Activated CD4-positive, alpha-beta T cell treated with anti-CD3 and anti-CD28 coated beads, Interleukin-2, Interleukin-4, amounts not matched to agents 100 ng/mL and 50 ng/mL, durations not matched to agents 16 hours and 8 hours (primary cell): Measurements from ENCODE around the gene PIM2.
"Not testable (repeated sequence)": the region's sequence is repeated elsewhere in the genome, so short reads cannot be mapped to it uniquely, and the experiment has no call there.

ENCODE experiments used
- DNase-seq: peaks from one replicate; pipeline ENCODE4 v3.0.0-alpha.2; 2020; ENCODE audit warnings: low spot score

Gene PIM2

DNA sequence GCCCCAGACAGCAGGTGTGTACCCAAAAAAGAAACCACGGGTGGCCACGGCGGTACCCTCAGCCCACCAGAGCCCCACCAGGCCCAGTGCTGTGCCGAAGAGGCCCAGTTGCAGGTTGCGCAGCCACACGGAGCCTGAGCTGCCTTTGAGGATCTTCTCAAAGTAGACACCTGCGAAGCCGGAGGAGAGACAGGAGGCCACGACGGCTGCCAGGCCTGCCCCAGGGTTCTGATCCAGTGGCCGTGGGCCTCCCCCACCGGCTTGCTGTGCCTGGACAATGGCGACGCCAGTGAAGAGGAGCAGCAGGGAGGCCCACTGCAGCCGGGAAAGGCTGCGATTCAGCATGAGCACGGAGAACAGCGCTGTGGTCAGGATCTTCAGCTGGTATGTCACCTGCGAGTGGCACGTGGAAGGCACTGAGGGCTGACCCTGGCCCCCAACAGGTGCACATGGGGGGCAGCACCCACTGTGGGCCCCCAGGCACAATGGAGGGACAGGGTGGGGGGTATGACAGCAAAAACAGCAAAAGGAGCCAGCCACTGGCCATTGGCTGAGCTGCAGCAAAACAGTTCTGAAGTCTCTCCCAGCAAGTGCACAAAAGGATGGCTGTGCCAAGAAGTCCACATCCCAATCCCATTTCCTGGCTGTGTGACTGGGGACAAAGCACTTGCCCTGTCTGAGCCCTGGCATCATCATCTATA, 13.6 kb downstream of the PIM2 start:
- no peak for DNase-seq

DNA sequence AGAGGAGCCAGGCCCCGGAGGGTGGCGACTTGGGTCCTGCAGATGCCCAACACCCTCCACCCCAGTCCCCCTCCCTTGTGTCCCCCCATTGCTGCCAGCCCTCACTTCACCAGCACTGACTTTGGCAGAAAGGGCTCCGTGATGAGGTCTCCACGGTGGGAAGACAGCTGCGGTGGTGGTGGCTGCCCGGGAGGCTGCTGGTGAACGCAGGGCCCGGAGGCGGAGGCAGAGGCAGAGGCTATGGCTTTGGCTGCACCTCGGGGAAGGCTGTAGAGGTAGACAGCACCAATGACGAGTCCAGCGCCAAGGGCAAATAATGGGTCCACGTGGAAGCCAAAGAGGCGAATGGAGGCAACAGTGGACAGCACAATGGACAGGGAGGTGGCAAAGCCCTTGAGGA, 14.2 kb downstream of the PIM2 start:
- no peak for DNase-seq

DNA sequence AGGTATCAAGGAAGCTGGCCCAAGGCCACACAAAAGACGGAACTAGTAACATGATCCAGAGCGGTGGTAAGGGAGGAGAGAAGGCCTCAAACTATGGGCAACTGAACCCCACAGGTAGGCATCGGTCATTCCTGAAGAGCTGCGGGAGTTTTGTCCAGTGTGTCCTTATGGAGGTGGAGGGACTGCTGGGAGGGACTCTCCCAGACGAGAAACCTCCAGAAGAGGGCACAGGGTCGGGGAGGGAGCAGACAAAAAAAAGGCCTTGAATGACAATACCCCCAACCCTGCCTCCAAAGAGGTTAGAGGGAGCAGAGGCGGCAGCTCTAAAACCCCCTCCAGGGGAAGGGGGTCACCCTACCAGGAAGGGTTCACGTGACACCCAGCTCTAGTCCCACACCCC, 14.6 kb downstream of the PIM2 start:
- DNase-seq: no peak

DNA sequence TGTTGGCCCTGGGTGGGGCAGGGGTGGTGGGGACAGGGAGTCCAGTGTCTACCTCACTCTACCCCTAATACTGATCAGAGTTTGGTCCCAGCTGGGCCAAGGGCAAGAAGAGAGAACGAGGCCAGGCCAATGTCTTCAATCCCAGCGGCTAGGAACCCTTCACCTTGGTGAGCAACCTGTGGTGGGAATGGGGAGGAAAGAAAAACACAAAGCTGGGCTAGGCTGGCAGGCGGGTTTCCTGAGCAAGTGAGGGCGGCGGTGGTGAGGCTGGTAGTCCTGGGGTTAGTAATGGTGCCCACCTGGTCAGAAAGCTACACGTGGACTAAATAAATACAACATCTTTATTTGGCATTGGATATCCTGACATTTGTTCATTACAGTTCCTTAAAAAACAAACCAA, 15.5 kb downstream of the PIM2 start:
- DNase-seq: no peak

DNA sequence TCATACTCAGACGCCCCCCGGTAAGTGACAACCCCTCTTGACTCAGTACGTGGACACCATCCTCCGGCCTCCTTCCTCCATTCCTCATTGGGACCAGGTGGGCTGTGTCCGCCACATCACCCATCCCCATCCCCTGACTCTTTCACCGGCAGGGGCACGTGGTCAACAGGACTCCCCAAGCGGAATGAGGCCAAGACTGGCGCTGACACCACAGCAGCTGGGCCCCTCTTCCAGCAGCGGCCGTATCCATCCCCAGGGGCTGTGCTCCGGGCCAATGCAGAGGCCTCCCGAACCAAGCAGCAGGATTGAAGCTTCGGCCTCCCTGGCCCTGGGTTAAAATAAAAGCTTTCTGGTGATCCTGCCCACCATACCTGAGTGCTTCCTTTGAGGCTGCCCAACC, 16.0 kb downstream of the PIM2 start:
- DNase-seq: no peak

DNA sequence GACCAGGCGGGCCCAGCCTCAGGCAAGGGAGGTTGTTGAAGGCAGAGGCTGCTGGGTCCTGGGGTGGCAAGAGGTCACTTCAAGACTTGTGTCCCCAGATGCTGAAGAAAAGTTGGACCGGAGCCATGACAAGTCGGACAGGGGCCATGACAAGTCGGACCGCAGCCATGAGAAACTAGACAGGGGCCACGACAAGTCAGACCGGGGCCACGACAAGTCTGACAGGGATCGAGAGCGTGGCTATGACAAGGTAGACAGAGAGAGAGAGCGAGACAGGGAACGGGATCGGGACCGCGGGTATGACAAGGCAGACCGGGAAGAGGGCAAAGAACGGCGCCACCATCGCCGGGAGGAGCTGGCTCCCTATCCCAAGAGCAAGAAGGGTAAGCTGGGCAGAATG, 16.7 kb downstream of the PIM2 start:
- no peak for DNase-seq

DNA sequence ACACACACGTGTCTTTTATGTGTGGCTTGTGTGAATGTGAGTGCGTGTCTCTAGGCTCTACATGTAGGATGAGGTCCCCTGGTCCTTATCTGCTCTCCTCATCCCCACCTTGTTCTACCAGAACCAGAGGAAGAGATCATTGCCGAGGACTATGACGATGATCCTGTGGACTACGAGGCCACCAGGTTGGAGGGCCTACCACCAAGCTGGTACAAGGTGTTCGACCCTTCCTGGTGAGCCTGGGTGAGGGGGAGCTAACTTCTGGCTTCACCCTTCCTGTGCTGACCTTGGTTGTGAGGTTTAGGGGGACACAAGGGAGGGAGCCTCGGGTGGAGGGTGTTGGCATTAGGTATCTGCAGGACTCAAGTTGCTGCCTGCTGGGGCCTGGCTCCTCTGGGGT, 17.8 kb downstream of the PIM2 start:
- DNase-seq: no peak

DNA sequence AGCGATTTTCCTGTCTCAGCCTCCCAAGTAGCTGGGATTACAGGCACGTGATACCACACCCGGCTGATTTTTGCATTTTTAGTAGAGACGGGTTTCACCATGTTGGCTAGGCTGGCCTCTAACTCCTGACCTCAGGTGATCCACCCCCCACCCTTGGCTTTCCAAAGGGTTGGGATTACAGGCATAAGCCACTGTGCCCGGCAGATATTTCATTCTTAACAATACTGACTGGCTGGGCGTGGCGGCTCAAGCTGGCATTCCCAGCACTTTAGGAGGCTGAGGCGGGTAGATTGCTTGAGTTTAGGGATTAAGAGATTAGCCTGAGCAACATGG, 19.8 kb downstream of the PIM2 start:
- no peak for DNase-seq

DNA sequence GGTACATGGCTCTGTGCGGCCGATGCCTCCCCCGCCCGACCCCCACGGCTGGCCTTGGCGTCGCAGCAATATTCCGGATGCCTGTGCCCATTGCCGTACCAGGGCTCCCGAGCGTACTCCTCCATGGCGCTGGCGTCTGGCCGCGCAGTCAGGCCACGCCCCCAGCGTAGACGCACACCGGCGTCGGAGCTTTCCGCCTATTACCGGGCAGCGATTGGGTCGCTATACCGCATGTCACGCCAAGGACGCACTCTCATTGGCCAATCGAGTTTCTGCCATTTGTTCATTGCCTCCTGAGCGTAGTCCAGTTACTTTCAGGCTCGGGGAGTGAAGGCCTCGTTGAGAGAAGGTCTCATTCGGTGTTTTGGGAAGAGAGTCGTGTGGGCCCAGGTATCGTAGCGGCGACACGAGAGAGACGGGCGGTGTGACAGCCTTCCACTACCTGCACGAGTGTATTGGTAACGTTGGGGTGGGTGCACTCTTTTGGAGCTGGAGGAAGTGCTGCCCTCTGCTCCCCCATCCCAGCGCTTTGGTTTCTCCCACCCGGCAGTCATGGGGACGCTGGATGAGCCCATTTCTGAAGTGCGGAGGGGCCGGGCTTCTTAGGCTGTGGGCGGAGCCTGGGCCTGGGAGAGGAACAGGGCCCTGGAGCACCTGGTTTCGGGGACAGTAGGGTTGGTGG, 21.1 kb downstream of the PIM2 start, which contains the start of the genes PQBP1 and TIMM17B:
TSS of gene PQBP1 (plus strand) at position 306 of the 682 bp plus-strand sequence. CDS start 580 bp downstream, outside the sequence.
TSS of gene TIMM17B (minus strand) at position 144 of the 682 bp plus-strand sequence. CDS start at position 125, 19 bp downstream.
- peak; percentile 91 for DNase-seq

DNA sequence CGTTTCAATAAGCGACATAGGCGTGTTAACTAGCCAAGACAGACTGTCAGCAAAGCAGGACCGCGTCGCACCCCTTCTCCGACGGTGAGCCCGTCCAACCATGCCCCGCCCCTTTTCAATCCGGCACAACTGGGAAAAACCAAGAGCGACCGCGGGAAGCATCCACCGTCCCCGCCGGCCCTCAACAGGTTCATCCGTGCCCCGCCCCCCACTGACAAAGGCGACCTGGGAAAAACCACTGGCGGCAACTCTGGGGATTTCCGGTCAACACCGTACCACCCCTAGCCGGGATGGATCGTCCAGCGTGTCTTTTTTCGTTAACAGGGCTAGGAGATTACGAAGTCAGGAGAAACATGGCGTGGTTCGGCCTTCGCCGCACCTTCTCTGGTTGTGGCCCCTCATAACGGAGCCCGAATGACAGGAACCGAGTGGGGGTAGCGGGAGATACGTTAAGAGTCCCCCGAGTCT, 21.6 kb downstream of the PIM2 start:
- DNase-seq: peak; percentile 57

DNA sequence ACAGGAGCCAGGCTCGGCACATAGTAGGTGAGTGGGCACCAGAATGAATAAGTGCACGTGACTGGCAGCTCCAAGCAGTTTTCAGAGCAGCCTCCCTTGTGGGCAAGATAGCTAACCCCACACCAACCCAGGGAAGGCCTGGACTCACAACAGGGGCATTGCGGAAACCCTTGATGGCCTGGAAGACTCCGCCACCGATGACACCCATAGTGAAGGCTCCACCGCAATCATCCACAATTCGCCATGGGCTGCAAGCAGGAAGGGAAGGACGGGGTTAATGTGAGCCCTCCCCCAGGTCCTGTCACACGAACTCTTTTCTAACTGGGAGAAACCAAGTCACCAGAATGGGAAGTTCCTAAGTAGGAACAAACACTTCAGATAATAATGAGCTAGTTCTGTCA, 22.2 kb downstream of the PIM2 start:
- no peak for DNase-seq

DNA sequence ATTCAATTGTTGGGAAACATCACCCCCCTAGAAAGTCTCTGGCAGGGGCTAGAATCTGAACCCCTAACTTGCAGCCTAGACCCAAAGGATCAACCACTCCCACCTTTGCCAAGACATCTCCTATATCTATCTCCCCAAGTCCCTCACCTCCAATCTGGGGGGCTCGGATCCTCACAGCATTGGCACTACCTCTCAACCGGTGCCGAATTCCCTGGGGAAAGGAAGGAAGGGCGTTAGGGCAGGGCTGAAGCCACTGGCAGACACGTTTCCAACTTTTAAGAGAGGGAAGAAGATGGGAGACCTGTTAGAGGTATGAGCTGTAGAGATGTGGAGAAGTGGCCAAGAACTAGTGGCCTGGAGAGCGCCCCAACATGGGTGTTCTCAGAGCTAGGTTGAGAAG, 23.9 kb downstream of the PIM2 start:
- no peak for DNase-seq

DNA sequence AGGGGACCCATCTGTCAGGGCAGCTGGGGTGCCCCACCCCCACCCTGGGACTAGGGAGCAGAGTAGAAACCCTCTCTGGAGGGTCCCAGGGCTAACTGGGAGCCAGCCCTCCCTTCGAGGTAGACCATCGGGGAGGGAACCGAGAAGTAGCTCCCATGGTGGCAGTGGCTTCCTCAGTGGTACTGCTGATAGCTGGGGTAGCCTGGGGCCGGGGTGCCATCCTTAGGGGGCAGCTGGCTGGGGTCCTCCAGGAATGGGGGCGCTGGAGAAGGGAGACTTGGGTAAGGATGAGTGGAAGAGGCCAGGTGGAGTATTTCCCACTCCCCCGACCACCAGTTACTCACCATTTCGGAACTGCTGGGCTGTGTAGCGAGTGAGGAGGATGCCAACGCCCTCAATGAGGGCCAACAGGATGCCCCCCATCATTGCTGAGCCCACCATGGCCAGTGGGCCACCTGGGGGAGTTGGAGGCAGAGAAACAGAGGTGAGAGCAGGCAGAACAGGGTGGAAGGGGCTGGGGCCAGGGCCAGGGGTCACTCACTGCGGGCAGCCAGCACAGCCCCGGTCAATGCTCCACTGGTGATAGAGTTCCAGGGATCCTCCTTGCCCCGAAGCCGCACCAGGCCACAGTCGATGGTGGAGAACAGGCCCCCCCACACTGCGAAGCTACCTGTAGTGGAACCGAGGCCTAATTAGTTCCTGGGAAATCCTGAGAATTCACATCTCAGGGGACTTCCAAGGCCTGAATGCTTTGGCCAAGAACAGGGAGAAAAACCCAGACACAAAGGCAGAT, 25.1 kb downstream of the PIM2 start:
- DNase-seq: no peak

DNA sequence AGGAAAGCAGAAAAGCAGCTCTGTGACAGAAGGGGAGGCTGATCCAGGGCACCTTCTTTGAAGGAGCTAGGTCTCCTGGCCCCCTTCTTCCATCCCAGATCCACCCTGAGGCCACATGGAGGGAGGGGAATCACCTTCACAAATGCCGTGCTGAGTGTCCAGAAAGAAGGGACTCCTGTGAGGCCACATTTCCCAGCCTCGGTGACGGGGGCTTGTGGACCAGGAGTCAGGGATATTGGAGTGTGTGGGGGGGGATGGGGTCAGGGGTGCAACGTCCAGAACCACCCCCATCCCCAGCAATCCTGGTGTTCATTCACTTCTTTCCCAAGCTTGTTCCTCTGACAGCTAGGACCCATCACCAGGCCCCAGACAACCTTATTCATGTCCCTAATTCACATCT, 25.9 kb downstream of the PIM2 start:
- DNase-seq: no peak

DNA sequence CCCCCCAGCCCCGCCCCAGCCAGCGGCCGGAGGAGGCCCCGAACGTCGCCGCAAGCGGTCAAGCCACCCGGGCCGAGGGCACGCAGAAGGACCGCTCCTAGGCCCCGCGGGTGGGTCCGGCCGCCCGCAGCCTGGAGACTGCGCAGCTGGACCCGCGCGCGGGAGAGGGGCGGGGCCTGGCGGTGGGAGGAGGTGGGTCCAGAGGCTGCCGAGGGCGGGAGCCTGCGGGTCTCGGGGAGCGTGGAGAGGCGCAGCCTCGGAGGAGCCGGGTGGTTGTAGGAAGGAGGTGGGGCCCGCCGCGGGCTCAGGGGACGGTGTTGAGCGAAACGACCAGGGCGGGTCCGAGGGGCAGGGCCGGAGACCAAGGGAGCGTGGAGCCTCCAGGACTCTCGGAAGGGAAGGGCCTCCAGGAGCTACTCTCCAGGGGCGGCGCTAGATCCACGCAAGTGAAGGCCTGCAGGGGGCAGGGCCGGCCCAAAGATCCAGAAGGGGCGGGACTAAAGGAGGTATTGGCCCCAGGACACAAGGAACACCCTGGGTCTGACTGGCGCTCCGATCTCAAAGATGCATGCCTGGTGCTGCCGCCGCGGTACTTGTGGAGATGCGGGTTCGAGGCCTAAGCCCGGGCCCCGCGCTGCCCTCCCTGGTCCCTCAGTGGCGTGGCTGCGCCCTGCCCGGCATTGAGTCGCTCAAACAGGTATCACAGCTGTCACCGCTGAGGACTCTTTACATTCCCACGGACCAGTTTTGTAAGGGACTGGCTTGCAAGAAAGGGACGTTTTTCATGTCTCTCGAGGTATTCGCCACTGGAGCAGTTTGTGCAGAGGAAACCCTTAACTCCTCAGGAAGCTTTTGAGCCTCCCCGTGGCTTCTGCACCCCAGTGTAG, 27.2 kb downstream of the PIM2 start:
- DNase-seq: peak; percentile 66

DNA sequence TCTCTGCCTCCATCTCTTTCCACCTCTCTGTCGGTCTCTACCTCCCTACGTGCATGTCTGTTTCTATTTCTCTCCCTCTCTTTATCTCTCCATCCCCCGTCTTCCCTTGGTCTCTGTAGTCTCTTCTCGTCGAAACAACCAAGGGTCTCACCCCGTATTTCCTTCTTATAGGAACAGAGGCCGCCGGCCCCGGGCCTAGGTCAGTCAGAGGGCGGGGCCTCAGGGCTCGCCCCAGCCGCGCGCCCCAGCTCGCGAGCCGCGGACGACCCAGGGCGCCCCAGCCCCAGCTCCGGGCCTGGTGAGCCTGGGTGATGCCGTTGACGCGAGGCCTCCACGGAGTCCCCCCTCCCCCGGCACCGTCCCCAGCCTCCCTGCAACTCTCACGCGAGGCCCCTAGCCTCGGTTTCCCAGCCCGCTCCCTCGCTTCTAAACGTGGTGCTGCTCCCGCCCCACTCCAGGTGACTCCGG, 27.9 kb downstream of the PIM2 start:
- DNase-seq: no peak

DNA sequence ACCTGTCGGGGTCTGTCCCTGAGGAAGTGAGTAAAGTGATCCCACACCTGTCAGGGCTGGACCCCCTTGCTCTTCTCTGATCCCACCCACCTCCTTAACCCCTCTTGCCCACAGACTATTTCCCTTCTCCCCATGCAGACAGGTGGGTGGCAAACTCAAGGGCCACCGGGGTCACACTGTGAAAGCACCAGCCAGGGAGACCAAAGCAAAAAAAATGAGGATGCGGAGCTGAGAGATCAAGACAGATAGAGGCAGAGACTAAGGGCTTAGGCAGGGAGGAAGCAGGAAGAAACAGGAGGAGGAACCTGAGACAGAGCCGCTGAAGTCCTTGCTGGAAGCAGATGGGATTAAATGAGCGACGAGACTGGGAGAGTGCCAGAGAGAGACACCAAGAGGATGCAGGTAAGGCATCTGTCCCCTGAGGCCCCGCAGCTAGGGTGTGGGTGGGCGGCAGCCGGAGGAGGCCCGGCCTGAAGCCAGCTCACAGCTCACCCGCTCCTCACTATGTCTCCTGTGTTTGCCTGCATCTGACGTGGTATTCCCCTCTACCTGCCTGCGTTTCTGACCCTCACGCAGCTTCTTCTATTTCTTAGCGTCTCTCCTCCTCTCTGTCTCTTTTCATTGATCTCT, 28.4 kb downstream of the PIM2 start:
- no peak for DNase-seq

DNA sequence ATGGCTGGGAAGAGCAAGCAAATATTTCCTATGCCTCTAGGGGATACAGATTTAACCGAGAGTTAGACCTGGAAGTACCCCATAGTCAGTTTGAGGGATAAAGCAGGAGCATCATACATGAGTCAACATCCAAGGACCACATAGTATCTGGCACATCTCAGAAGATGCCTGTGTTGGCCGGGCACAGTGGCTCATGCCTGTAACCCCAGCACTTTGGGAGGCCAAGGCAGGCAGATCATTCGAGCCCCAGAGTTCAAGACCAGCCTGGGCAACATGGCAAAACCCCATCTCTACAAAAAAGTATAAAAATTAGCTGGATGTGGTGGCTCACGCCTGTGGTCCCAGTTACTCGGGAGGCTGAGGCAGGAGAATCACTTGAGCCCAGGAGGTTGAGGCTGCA, 32.2 kb downstream of the PIM2 start:
- DNase-seq: not testable (repeated sequence)

DNA sequence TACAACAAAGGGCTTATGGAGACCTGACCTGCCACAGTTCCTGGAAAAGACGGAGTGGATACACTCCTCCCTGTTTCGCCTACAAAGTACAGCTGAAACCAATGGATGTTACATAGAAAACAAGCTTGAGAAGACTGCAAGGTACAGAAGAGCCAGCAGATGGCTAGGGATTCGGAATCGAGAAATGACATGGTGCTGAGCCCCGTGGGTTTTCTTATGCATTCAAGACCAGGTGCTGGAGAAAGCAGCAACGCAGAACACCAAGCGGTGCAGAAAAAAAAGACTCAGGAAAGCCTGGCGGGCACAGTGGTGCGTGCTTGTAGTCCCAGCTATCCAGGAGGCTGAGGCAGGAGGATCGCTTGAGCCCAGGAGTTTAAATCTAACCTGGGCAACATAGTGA, 35.1 kb downstream of the PIM2 start:
- no peak for DNase-seq

DNA sequence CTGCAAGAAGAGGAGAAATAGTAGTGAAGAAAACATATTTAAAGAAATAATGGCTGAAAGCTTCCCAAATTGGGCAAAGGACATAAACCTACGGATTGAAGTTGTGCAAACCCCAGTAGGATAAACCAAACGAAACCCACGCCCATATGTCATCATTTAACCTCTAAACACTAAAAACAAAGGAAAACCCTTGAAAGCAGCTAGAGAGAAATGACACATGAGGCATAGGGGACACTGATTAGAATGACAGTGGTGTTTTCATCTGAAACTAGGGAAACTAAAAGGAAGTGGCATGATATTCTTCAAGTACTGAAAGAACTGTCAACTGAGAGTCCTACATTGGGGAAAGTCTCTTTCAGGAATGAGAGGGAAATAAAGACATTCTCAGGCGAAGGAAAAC, 41.9 kb downstream of the PIM2 start:
- DNase-seq: not testable (repeated sequence)

DNA sequence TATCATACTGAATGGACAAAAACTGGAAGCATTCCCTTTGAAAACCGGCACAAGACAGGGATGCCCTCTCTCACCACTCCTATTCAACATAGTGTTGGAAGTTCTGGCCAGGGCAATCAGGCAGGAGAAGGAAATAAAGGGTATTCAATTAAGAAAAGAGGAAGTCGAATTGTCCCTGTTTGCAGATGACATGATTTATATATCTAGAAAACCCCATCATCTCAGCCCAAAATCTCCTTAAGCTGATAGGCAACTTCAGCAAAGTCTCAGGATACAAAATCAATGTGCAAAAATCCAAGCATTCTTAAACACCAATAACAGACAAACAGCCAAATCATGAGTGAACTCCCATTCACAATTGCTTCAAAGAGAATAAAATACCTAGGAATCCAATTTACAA, 46.8 kb downstream of the PIM2 start:
- not testable (repeated sequence) for DNase-seq
